Mesodermal cell (in vitro differentiated cells): Measurements from ENCODE around the gene MYO16.
A peak's percentile ranks its signal among the peaks of the same experiment; 100 is the strongest.
"Not testable (repeated sequence)": the region's sequence is repeated elsewhere in the genome, so short reads cannot be mapped to it uniquely, and the experiment has no call there.

Source experiments
- H3K27ac ChIP-seq: 2 replicates; pipeline ENCODE4 v1.7.0; 2013; ENCODE audit warnings: mild to moderate bottlenecking, low read depth, low read length, moderate library complexity; ENCODE audit not compliant: severe bottlenecking
- H3K36me3 ChIP-seq: 2 replicates; pipeline ENCODE4 v1.7.1; 2013; ENCODE audit warnings: mild to moderate bottlenecking, low read length, moderate library complexity; ENCODE audit not compliant: control insufficient read depth, insufficient read depth
- H3K4me1 ChIP-seq: one replicate; pipeline ENCODE4 v1.7.1; 2013; ENCODE audit warnings: mild to moderate bottlenecking, low read length; ENCODE audit not compliant: insufficient read depth, control insufficient read depth, poor library complexity, severe bottlenecking
- H3K4me3 ChIP-seq: 2 replicates; pipeline ENCODE4 v1.7.0; 2013; ENCODE audit warnings: low read length, control low read depth, mild to moderate bottlenecking; ENCODE audit not compliant: insufficient read depth, poor library complexity, severe bottlenecking; ENCODE audit errors: extremely low read depth
- H3K9me3 ChIP-seq: 2 replicates; pipeline ENCODE4 v1.7.1; 2013; ENCODE audit warnings: mild to moderate bottlenecking, low read length, moderate library complexity; ENCODE audit not compliant: control insufficient read depth
- WGBS, 2 experiments: methylation state at CpG; one replicate each; pipeline ENCODE4 v1.1.5; 2013; ENCODE audit warnings: missing lambda C conversion rate in 2 of 2; ENCODE audit not compliant: insufficient coverage in 2 of 2; 5-methylcytosine and 5-hydroxymethylcytosine counted together

Gene MYO16

DNA sequence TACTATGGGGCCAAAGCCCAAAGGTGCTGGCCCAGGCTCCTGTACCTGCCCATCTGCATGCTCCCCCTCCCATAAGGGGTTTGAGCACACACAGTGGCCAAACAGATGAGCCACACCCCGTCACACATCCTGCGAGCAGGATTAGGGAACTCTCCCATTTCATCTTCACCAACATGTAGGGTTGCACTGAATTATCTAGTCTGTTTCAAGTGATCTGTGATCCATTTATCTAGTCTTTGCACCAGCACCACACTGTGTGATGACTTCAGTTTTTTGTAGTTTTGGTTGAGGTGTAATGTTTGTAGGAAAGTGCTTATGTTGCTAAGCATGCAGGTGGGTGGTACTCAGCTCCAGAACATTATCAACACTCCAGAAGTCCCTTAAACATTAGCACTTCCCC is 249.3 kb downstream of the MYO16 start:
- Histone ChIP-seq H3K27ac (no peak overlapping the region), H3K4me1 (no peaks in the 10 kb centered on the region), H3K36me3 (no peaks in the 10 kb centered on the region), H3K4me3 (no peak overlapping the region), H3K9me3 (peaks cover 4% of the 10 kb centered on the region)
- 86% methylated on average over 2 of the region's 2 CpGs; no CpG with 5 or more reads in 1 of the 2 experiments for WGBS, 2 experiments

DNA sequence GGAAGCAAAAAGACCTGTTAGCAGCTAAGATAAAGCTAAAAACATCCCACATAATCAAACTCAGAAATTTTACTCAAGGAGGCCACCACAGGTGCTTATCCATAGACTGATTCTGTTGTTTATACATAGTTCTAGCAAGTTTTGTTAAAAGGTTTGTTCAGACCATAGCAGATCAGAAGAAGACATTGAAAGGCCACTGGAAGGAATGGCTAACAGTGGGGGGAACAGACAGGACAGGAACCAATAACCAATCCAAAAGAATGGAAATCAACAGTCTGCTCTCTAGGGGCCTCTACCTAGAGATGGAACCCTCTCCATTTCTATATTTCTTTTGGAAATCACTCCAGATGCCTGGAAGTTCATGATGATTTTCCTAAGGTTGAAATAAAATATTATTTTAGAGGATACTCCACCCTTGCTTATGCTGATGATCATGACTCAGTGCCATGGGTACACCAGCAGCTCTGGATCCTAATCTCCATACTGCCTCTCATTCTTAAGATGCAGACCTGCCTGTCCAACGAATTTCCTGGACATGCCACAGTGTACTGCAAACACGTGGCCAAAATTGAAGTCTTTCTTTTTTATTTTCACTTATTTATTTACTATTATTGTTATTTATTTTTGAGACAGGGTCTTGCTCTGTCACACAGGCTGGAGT is 260.0 kb downstream of the MYO16 start:
- Histone ChIP-seq H3K4me1 (no peaks in the 10 kb centered on the region), H3K9me3 (no peaks in the 10 kb centered on the region), H3K36me3 (no peaks in the 10 kb centered on the region), H3K4me3 (no peak overlapping the region), H3K27ac (no peak overlapping the region)
- WGBS, 2 experiments, result 100% methylated on average over 1 of the region's 2 CpGs; no CpG with 5 or more reads in 1 of the 2 experiments

DNA sequence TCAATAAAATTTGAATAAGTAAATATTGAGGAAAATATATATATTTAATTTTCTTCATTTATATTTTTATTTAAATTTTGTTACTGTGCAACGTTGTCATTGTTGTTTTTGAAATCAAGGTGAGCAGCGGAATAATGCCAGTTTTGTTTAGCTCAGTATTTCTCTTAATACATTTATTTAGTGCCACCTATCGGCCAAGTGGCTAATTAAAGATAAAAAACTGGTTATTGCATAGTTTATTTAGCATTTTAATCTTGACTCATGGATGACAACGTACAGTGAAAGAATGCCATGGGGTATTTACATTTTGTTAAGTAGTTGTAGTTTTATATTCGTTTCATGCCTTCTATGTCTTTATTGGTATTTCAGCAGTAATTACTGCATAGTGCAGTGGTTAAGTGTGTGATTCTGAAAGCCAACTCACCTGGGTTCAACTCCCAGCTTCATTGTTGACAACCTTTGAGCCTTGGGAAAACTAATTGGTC is 265.9 kb downstream of the MYO16 start:
- H3K27ac ChIP-seq, result no peak overlapping the region
- no peaks in the 10 kb centered on the region for H3K36me3 ChIP-seq
- WGBS, 2 experiments, result 8% methylated on average over 2 of the region's 5 CpGs; no CpG with 5 or more reads in 1 of the 2 experiments
- H3K9me3 ChIP-seq, result no peaks in the 10 kb centered on the region
- no peak overlapping the region for H3K4me3 ChIP-seq
- H3K4me1 ChIP-seq, result no peaks in the 10 kb centered on the region

DNA sequence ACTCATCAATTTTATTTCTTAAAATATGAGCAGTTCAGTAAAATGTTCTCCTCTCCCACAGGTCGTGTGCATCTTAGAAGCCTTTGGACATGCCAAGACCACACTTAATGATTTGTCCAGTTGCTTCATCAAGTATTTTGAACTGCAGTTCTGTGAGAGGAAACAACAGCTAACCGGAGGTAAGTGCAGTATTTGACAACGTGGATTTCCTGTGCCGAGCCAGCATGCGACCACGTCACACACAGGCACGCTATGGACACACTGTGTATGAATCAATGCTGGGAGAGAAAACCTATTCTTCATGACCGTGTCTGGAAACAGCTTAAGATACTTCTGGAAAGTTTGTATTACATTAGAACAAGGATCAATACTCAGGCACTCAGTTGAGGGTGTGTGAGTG is 268.5 kb downstream of the MYO16 start:
- Histone ChIP-seq H3K4me3 (no peak overlapping the region), H3K4me1 (no peaks in the 10 kb centered on the region), H3K9me3 (no peaks in the 10 kb centered on the region), H3K36me3 (no peaks in the 10 kb centered on the region), H3K27ac (no peak overlapping the region)
- WGBS, 2 experiments, result 84 to 90% methylated on average over 7 to 8 of the region's 8 CpGs

DNA sequence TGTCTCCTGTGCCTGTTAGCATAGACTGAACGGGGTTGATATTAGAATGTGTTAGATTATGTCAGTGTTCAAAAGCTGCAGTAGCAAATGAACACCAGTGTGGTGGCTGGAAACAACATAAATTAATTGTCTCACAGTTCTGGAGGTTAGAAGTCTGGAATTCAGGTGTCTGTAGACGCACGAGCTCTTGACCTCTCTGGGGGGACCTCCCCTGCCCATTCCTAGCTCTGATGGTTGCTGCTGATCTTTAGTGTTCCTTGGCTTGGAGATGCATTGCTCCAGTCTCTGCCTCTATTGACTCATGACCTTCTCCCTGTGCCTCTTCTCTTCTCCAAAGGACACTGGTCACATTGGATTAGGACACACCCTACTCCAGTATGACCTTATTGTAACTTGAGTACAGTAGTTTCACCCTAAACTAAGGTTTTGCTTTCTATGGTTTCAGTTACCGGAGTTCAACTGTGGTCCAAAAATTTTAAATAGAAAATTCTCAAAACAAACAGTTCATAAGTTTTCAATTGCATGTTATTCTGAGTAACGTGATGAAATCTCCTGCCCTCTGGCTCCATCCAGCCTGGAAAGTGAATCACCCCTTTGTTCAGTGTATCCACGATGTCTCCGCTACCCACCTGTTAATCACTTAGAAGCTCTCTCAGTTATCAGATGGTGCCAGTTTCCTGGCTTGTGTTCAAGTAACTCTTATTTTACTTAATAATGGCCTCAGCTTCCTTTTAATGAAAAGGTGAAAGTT is 273.2 kb downstream of the MYO16 start:
- Histone ChIP-seq H3K27ac (no peak overlapping the region), H3K36me3 (no peaks in the 10 kb centered on the region), H3K4me1 (no peaks in the 10 kb centered on the region), H3K4me3 (no peak overlapping the region), H3K9me3 (no peaks in the 10 kb centered on the region)
- 92 to 95% methylated on average over 6 of the region's 7 CpGs for WGBS, 2 experiments

DNA sequence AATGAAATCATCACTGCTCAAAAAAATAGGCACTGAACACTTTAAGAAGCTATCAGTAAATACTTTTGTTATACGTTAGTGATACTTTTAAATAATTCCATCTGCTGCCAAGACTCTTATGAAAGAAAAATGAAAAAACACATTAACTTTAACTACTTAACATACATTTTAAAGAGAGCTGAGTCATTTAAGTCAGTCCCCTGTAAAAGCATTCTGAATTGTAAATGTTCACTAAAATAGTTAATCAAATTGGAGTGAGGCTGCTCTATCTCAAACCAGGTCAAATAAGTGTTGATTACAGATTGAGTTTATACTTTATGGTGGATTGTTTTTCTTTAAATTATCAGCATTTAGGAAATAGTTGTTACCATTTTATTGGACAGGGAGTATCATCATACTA is 274.2 kb downstream of the MYO16 start:
- no peak overlapping the region for H3K4me3 ChIP-seq
- no peak overlapping the region for H3K27ac ChIP-seq
- H3K36me3 ChIP-seq, result no peaks in the 10 kb centered on the region
- no peaks in the 10 kb centered on the region for H3K4me1 ChIP-seq
- H3K9me3 ChIP-seq, result no peaks in the 10 kb centered on the region
- no CpG with 5 or more reads among the region's 1 CpG for WGBS, 2 experiments

DNA sequence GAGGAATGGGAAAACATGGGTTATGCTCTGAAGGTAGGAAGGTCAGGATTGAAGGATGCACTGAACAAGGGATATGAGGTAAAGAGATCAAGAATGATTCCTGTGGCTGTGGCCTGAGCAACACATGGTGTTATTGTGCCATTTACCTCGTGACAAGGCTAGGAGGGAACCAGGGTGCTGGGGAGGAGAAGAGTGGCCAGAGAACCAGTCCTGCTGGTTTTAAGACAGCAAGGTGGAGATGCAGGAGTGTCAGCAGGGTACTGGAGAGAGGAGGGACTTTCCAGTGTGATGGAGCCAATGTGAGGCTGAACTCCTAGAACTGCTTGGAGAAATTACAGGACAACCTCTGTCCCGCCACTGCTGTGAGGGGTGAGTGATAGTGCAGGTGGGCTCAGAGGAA is 282.4 kb downstream of the MYO16 start:
- peaks cover 8% of the 10 kb centered on the region for H3K4me1 ChIP-seq
- no peak overlapping the region for H3K27ac ChIP-seq
- no peaks in the 10 kb centered on the region for H3K9me3 ChIP-seq
- WGBS, 2 experiments, result 78 to 93% methylated on average over 1 to 2 of the region's 2 CpGs
- H3K36me3 ChIP-seq, result no peaks in the 10 kb centered on the region
- H3K4me3 ChIP-seq, result no peak overlapping the region

DNA sequence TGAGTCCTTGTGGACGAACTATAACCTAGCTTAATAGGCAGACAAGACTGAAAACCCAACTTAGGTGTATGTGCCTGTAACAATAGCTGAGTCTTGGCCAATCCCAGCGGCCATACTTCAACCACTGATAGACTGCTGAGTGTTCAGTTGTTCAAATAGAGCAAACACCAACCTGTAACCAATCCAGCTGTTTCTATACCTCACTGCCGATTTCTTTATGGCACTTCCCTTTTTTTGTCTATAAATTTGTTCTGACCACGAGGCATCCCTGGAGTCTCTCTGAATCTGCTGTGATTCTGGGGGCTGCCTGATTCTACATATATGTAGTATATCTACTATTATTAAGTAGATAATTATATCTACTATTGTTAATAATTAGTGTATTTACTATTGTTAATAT is 284.3 kb downstream of the MYO16 start:
- not testable (repeated sequence) for H3K36me3 ChIP-seq, H3K9me3 ChIP-seq, H3K27ac ChIP-seq, H3K4me1 ChIP-seq, H3K4me3 ChIP-seq
- WGBS, 2 experiments, result 57 to 89% methylated on average over 1 to 3 of the region's 4 CpGs

DNA sequence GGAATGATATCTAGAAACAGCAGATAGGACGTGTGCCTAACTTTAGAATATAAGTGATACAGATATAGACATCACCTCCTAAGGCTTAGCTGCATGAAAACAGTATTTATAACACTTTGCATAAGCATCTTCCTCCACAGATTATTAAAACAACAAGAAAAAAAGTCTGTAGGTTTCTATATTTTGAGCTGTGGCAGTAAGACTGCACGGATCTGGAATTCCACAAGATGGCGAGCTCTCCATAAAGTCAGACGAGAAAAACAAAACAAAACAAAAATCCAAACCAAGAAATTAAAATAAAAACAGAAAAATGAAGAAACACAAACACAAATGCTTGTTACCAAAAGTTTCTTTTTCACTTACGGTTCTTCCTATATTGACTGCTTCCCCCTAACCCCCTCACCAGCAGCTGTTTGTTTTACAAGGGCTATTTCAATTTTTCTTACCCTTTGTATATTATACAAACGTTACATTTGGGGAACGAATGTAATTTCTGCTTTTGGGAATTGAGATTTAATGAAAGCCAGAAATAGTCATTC is 285.8 kb downstream of the MYO16 start:
- Histone ChIP-seq H3K4me1 (peaks cover 8% of the 10 kb centered on the region), H3K4me3 (no peak overlapping the region), H3K27ac (peak overlapping the region; percentile 67)

DNA sequence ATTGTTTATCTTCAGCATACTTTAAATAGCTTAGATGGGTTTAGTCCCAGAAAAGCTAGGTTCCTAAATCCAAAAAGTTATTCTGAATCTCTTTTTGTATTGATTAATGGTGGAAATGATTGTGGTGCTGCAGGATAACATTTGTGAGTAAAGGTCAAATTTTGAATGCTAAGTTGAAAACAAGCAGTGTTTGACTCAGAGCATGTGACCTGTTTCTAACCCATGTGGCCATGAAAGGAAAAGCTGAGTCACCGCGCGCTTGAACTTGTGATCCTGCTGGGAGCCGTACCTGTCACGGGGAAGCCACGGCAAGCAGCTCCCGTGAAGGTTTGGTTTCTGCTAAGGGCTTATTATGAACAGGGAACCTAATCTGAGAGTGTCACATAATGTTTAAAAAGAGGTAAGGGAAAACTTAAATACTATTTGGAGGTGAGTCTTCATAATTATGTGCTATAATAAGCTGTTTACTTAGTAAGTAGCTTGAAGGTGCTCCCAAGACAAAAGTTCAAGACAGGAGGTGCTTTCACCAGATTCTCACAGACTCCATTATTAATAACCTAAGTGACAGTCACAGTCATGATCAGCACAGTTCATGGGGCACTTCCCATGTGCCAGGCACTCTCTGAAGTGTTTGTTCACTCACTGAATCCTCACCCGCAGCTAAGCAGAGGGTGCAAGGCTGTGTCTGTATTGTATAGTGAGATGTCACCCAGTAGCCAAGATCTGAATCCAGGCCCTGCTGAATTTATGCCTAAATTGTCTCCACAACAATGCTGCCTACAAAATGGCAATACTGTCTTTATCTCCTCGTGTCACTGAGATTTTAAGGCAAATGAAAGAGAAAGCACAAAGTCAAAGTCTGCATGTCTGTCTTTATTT is 286.5 kb downstream of the MYO16 start:
- peak overlapping the region; percentile 67 for H3K27ac ChIP-seq
- H3K9me3 ChIP-seq, result no peaks in the 10 kb centered on the region
- H3K4me1 ChIP-seq, result peaks cover 8% of the 10 kb centered on the region
- no peaks in the 10 kb centered on the region for H3K36me3 ChIP-seq
- H3K4me3 ChIP-seq, result no peak overlapping the region
- WGBS, 2 experiments, result 49 to 54% methylated on average over 4 to 8 of the region's 9 CpGs

More for the DNA sequence above, 285.8 kb downstream of the MYO16 start:
- H3K9me3 ChIP-seq, result no peaks in the 10 kb centered on the region
- no peaks in the 10 kb centered on the region for H3K36me3 ChIP-seq
- WGBS, 2 experiments, result 90% methylated on average over 1 of the region's 7 CpGs; no CpG with 5 or more reads in 1 of the 2 experiments
